HEK293T (cell line): ENCODE measurements around the gene NMNAT2.

ENCODE experiments used
- CTCF ChIA-PET: fragments of 350-600 bp; formaldehyde crosslinking; extraction: SDS; loops from one replicate; lab custom pipeline; 2021; ENCODE audit warnings: antibody characterized with exemption, inconsistent platforms; lab: Yijun Ruan, JAX
- POLR2A ChIA-PET: fragments of 350-600 bp; formaldehyde crosslinking; extraction: SDS; loops from one replicate; lab custom pipeline; 2020; ENCODE audit warnings: antibody characterized with exemption, inconsistent platforms; lab: Yijun Ruan, JAX
- DNase-seq: peaks from one replicate; pipeline ENCODE4 v3.0.0; 2012; ENCODE audit warnings: mixed read lengths; ENCODE audit errors: extremely low spot score
- ARNT ChIP-seq: fragments of 450-650 bp; IDR thresholded peaks from 2 replicates; pipeline ENCODE4 v1.6.1; 2017; ENCODE audit warnings: mild to moderate bottlenecking
- BHLHE40 ChIP-seq: fragments of 450-650 bp; IDR thresholded peaks from 2 replicates; pipeline ENCODE4 v1.6.1; 2016; ENCODE audit warnings: mild to moderate bottlenecking, moderate library complexity, borderline replicate concordance
- CTBP1 ChIP-seq: fragments of 450-650 bp; IDR thresholded peaks from 2 replicates; pipeline ENCODE4 v1.6.1; 2016; ENCODE audit warnings: borderline replicate concordance
- ELF4 ChIP-seq: fragments of 450-650 bp; IDR thresholded peaks from 2 replicates; pipeline ENCODE4 v1.6.1; 2017; ENCODE audit warnings: antibody characterized with exemption
- FOXA1 ChIP-seq: fragments of 450-650 bp; IDR thresholded peaks from 2 replicates; pipeline ENCODE4 v1.6.1; 2016; ENCODE audit warnings: mild to moderate bottlenecking
- FOXK2 ChIP-seq: fragments of 450-650 bp; IDR thresholded peaks from 2 replicates; pipeline ENCODE4 v1.6.1; 2016; ENCODE audit warnings: mild to moderate bottlenecking
- FOXM1 ChIP-seq: fragments of 450-650 bp; IDR thresholded peaks from 2 replicates; pipeline ENCODE4 v1.6.1; 2017; ENCODE audit warnings: mild to moderate bottlenecking, borderline replicate concordance
- HDGF ChIP-seq: fragments of 450-650 bp; IDR thresholded peaks from 2 replicates; pipeline ENCODE4 v1.6.1; 2017; ENCODE audit warnings: antibody characterized with exemption, borderline replicate concordance
- L3MBTL2 ChIP-seq: fragments of 450-650 bp; conservative IDR thresholded peaks from 2 replicates; pipeline ENCODE4 v1.6.1; 2016; ENCODE audit warnings: mild to moderate bottlenecking
- LEF1 ChIP-seq: fragments of 450-650 bp; IDR thresholded peaks from 2 replicates; pipeline ENCODE4 v1.6.1; 2017; ENCODE audit warnings: mild to moderate bottlenecking, borderline replicate concordance
- NFRKB ChIP-seq: fragments of 450-650 bp; IDR thresholded peaks from 2 replicates; pipeline ENCODE4 v1.6.1; 2016; ENCODE audit warnings: mild to moderate bottlenecking, moderate library complexity
- PKNOX1 ChIP-seq: fragments of 450-650 bp; IDR thresholded peaks from 2 replicates; pipeline ENCODE4 v1.6.1; 2016
- SP1 ChIP-seq: fragments of 450-650 bp; IDR thresholded peaks from 2 replicates; pipeline ENCODE4 v1.6.1; 2017
- SUZ12 ChIP-seq: fragments of 450-650 bp; IDR thresholded peaks from 2 replicates; pipeline ENCODE4 v1.6.1; 2016; ENCODE audit warnings: mild to moderate bottlenecking
- TARDBP ChIP-seq: fragments of 450-650 bp; IDR thresholded peaks from 2 replicates; pipeline ENCODE4 v1.6.1; 2016
- ZNF384 ChIP-seq: fragments of 450-650 bp; IDR thresholded peaks from 2 replicates; pipeline ENCODE4 v1.6.1; 2016

Gene NMNAT2

GRCh38 chr1:183323849-183324683 lies 94.1 kb downstream of the NMNAT2 start:
- ChIA-PET CTCF (interaction anchor here (1.0 kb wide), 1 partner anchor 19 kb away, joined by 5 read pairs; no protein-coding TSS in a partner anchor), POLR2A (no interaction called here)
- DNase-seq, result no peak
- TF ChIP-seq FOXA1 (no peak), FOXM1 (no peak), TARDBP (no peak), SP1 (no peak), NFRKB (no peak), ZNF384 (no peak), BHLHE40 (no peak), SUZ12 (no peak), PKNOX1 (no peak), HDGF (no peak), LEF1 (no peak), ELF4 (no peak), L3MBTL2 (no peak), CTBP1 (no peak), FOXK2 (no peak), ARNT (no peak)

GRCh38 chr1:183319606-183320005 lies 98.6 kb downstream of the NMNAT2 start:
- TF ChIP-seq L3MBTL2 (no peak), ARNT (no peak), TARDBP (no peak), FOXK2 (no peak), FOXA1 (no peak), PKNOX1 (no peak), CTBP1 (no peak), NFRKB (no peak), SP1 (no peak), BHLHE40 (no peak), ZNF384 (no peak), SUZ12 (no peak), HDGF (no peak), FOXM1 (no peak), ELF4 (no peak), LEF1 (no peak)
- CTCF ChIA-PET, result no interaction called here
- no peak for DNase-seq
- POLR2A ChIA-PET, result no interaction called here

- no peak for DNase-seq
- TF ChIP-seq L3MBTL2, result no peak
- TF ChIP-seq TARDBP, result no peak
- ChIA-PET POLR2A (no interaction called here), CTCF (interaction anchor here (0.8 kb wide), 1 partner anchor 11 kb away, joined by 3 read pairs; no protein-coding TSS in a partner anchor)
These were observed 99.1 kb downstream of the NMNAT2 start for GRCh38 chr1:183319051-183319450.

GRCh38 chr1:183318433-183318832 lies 99.7 kb downstream of the NMNAT2 start:
- DNase-seq, result no peak
- ChIA-PET CTCF (interaction anchor here (0.8 kb wide), 1 partner anchor 12 kb away, joined by 3 read pairs; no protein-coding TSS in a partner anchor), POLR2A (no interaction called here)
- TF ChIP-seq TARDBP (no peak), NFRKB (no peak), CTBP1 (no peak), FOXM1 (no peak), PKNOX1 (no peak), BHLHE40 (no peak), FOXK2 (no peak), LEF1 (no peak)

- POLR2A ChIA-PET, result no interaction called here
- no peak for DNase-seq
- TF ChIP-seq L3MBTL2 (no peak), FOXK2 (no peak), FOXA1 (no peak), NFRKB (no peak), CTBP1 (no peak), PKNOX1 (no peak), LEF1 (no peak), TARDBP (no peak), ELF4 (no peak), HDGF (no peak), ARNT (no peak), SP1 (no peak), FOXM1 (no peak), SUZ12 (no peak), ZNF384 (no peak), BHLHE40 (no peak)
- CTCF ChIA-PET, result interaction anchor here (0.8 kb wide), 1 partner anchor 10 kb away, joined by 3 read pairs; no protein-coding TSS in a partner anchor
These were observed 102.0 kb downstream of the NMNAT2 start for GRCh38 chr1:183315991-183316758.
